RWPE2 (cell line): Measurements from ENCODE around the gene MAPK6.
A peak's percentile ranks its signal among the peaks of the same experiment; 100 is the strongest.

Experiments
- ATAC-seq: fragments of 200-7000 bp; cut with Tn5 transposase; 3 replicates; pipeline ENCODE4 v1.9.1; 2021; ENCODE audit warnings: low read depth
- DNase-seq: peaks from one replicate; pipeline ENCODE4 v3.0.0-alpha.2; 2020; ENCODE audit warnings: low spot score
- H3K27ac ChIP-seq: fragments of 450-650 bp; 2 replicates; pipeline ENCODE4 v1.5.1; 2017; ENCODE audit warnings: mild to moderate bottlenecking; ENCODE audit not compliant: poor library complexity, severe bottlenecking
- H3K27me3 ChIP-seq: fragments of 250-450 bp; sonication (Bioruptor Pico); 2 replicates; pipeline ENCODE4 v1.5.1; 2021; ENCODE audit warnings: mild to moderate bottlenecking, moderate library complexity; ENCODE audit not compliant: insufficient read depth, poor library complexity, severe bottlenecking
- H3K36me3 ChIP-seq: fragments of 250-450 bp; sonication (Bioruptor Pico); 2 replicates; pipeline ENCODE4 v1.5.1; 2020; ENCODE audit warnings: low read depth, mild to moderate bottlenecking, moderate library complexity
- H3K4me1 ChIP-seq: fragments of 250-450 bp; sonication (Bioruptor Pico); 2 replicates; pipeline ENCODE4 v1.5.1; 2021; ENCODE audit warnings: mild to moderate bottlenecking, moderate library complexity; ENCODE audit not compliant: insufficient read depth, poor library complexity, severe bottlenecking
- H3K4me3 ChIP-seq: fragments of 250-450 bp; sonication (Bioruptor Pico); 2 replicates; pipeline ENCODE4 v1.5.1; 2021; ENCODE audit warnings: mild to moderate bottlenecking, moderate library complexity; ENCODE audit not compliant: severe bottlenecking
- H3K9me3 ChIP-seq: fragments of 250-450 bp; sonication (Bioruptor Pico); 2 replicates; pipeline ENCODE4 v1.5.1; 2021; ENCODE audit warnings: mild to moderate bottlenecking, moderate library complexity; ENCODE audit not compliant: severe bottlenecking
- TF ChIP-seq, protein P1 (sequence below): fragments of 450-650 bp; IDR thresholded peaks from one replicate; pipeline ENCODE4 v1.5.1; 2017; ENCODE audit warnings: mild to moderate bottlenecking, moderate library complexity; ENCODE audit not compliant: poor library complexity, severe bottlenecking

The MAPK6 gene

GRCh38 chr15:52018693-52019393 is at the start of gene MAPK6:
Gene MAPK6 (plus strand): TSS chr15:52019219. CDS start chr15:52046461, 27,242 bp downstream.
- H3K27ac ChIP-seq = peak within 1 kb of the TSS; percentile 92
- DNase-seq (peak; percentile 93), ATAC-seq (peak; percentile 53)
- H3K36me3 ChIP-seq = peaks cover 20% of the 10 kb centered on the region
- H3K4me3 ChIP-seq = peak within 1 kb of the TSS; percentile 75
- H3K9me3 ChIP-seq = no peaks in the 10 kb centered on the region
- no peaks in the 10 kb centered on the region for H3K27me3 ChIP-seq
- H3K4me1 ChIP-seq = peaks cover 18% of the 10 kb centered on the region
- TF ChIP-seq, protein P1, sequence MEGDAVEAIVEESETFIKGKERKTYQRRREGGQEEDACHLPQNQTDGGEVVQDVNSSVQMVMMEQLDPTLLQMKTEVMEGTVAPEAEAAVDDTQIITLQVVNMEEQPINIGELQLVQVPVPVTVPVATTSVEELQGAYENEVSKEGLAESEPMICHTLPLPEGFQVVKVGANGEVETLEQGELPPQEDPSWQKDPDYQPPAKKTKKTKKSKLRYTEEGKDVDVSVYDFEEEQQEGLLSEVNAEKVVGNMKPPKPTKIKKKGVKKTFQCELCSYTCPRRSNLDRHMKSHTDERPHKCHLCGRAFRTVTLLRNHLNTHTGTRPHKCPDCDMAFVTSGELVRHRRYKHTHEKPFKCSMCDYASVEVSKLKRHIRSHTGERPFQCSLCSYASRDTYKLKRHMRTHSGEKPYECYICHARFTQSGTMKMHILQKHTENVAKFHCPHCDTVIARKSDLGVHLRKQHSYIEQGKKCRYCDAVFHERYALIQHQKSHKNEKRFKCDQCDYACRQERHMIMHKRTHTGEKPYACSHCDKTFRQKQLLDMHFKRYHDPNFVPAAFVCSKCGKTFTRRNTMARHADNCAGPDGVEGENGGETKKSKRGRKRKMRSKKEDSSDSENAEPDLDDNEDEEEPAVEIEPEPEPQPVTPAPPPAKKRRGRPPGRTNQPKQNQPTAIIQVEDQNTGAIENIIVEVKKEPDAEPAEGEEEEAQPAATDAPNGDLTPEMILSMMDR = no peak

DNA sequence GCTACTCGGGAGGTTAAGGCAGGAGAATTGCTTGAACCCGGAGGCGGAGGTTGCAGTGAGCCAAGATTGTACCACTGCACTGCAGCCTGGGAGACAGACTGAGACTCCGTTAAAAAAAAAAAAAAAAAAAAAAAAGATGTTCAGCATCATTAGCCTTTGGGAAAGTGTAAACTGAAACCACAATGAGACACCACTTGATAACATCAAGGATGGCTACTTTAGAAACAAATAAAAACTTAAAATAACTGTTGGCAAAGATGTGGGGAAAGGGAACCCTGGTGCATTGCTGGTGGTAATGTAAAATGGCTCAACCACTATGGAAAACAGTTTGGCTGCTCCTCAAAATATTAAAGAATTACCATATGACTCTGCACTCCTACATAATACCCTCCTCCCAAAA is 49.3 kb upstream of the MAPK6 start:
- peaks cover 10% of the 10 kb centered on the region for H3K9me3 ChIP-seq
- peak overlapping the region; percentile 62 for H3K4me3 ChIP-seq
- peaks cover 16% of the 10 kb centered on the region for H3K4me1 ChIP-seq
- peak overlapping the region; percentile 71 for H3K27ac ChIP-seq
- DNase-seq (no peak), ATAC-seq (no peak)
- peaks cover 41% of the 10 kb centered on the region for H3K36me3 ChIP-seq
- TF ChIP-seq, protein P1 = no peak
- no peaks in the 10 kb centered on the region for H3K27me3 ChIP-seq

GRCh38 chr15:51970132-51970817 is 48.7 kb upstream of the MAPK6 start:
- H3K4me1 ChIP-seq = peaks cover 16% of the 10 kb centered on the region
- ATAC-seq (peak; percentile 7; the same call in 1 of the 3 replicates), DNase-seq (no peak)
- H3K9me3 ChIP-seq = peaks cover 10% of the 10 kb centered on the region
- H3K27ac ChIP-seq = peak overlapping the region; percentile 71
- H3K4me3 ChIP-seq = peak overlapping the region; percentile 62
- TF ChIP-seq, protein P1 = no peak
- H3K27me3 ChIP-seq = no peaks in the 10 kb centered on the region
- peaks cover 36% of the 10 kb centered on the region for H3K36me3 ChIP-seq

DNA sequence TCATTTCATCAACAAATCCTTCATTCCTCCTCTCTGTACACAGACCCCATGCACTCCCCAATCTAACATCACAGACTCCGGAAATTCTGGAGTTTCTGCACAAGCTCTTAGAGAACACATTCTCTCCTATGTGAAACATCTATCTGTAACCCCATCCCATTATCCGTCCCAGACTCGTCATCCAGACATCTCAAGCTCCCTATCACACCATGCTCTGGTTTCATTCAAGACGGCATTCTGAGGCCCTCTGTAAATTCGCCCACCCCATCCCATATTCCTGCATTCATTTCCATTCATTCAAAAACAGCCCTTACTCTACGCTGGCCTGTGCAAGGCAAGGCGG is 48.0 kb upstream of the MAPK6 start:
- Histone ChIP-seq H3K4me1 (peaks cover 16% of the 10 kb centered on the region), H3K27ac (peak overlapping the region; percentile 71), H3K4me3 (peak overlapping the region; percentile 62), H3K36me3 (peaks cover 29% of the 10 kb centered on the region), H3K27me3 (no peaks in the 10 kb centered on the region), H3K9me3 (peaks cover 10% of the 10 kb centered on the region)
- ATAC-seq = peak; percentile 28; the same call in 2 of the 3 replicates
- DNase-seq = no peak
- TF ChIP-seq, protein P1 = no peak
